Dendritic cell treated with granulocyte-macrophage colony-stimulating factor and Interleukin-4, amounts not matched to agents 40 ng/mL and 50 ng/mL, for 4 days (primary cell): ENCODE data around the gene POLR3H.

ENCODE experiments used
- H3K27ac Mint-ChIP-seq: one replicate; pipeline ENCODE4 v1.8.0; 2022; ENCODE audit warnings: mild to moderate bottlenecking, mixed read lengths
- H3K27me3 Mint-ChIP-seq: one replicate; pipeline ENCODE4 v1.8.0; 2022; ENCODE audit warnings: mild to moderate bottlenecking, mixed read lengths
- H3K36me3 Mint-ChIP-seq: one replicate; pipeline ENCODE4 v1.8.0; 2022; ENCODE audit warnings: low read depth, mixed read lengths
- H3K4me1 Mint-ChIP-seq: one replicate; pipeline ENCODE4 v1.8.0; 2022; ENCODE audit warnings: low read depth, mixed read lengths
- H3K4me3 Mint-ChIP-seq: one replicate; pipeline ENCODE4 v1.8.0; 2022; ENCODE audit warnings: mild to moderate bottlenecking, moderate library complexity, mixed read lengths
- H3K9me3 Mint-ChIP-seq: one replicate; pipeline ENCODE4 v1.8.0; 2022; ENCODE audit warnings: mixed read lengths
- intact Hi-C: fragments of 100-400 bp; cut with micrococcal nuclease; formaldehyde crosslinking; loops from one replicate; pipeline ENCODE4 v1.15.0; 2022

POLR3H gene

GRCh38 chr22:41507330-41508063 is 36.8 kb downstream of the POLR3H start:
- intact Hi-C loops: no loop called here
- Mint-ChIP-seq H3K27ac (peak overlapping the region; percentile 14), H3K4me1 (no peaks in the 10 kb centered on the region)

DNA sequence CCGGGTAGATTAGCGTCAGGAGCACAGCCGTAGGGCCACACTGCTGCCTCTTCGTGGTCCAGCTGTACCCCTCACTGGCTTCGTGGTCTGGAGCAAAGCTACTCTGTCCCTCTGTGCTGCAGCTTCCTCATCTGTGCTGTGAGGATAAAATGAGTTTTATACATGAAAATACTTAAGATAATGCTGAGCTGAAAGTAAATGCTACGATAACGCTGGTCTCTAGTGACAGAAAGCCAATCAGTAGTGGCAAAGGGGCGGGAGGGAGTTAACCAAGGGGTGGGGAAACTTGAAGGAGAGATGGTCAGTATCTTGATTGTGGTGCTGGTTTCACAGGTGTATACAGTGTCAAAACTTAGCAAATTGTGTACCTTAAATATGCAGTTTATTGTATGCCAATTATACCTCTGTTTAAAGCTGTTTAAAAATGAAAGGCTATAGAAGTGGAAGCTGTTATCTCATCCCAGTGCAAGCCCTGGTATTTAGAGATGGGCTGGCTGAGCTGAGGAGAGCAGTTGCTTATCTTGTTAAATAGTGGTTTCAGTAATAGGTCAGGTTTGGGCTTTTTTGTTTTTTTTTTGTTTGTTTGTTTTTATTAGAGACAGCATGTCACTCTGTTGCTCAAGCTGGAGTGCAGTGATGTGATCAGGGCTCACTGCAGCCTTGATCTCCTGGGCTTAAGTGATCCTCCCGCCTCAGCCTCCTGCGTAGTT is 38.6 kb downstream of the POLR3H start:
- Mint-ChIP-seq H3K9me3 (no peaks in the 10 kb centered on the region), H3K36me3 (peaks cover 99% of the 10 kb centered on the region), H3K4me3 (no peak overlapping the region), H3K27ac (no peak overlapping the region), H3K27me3 (no peaks in the 10 kb centered on the region), H3K4me1 (no peaks in the 10 kb centered on the region)
- intact Hi-C loops: no loop called here

More at GRCh38 chr22:41507330-41508063, 36.8 kb downstream of the POLR3H start:
- Mint-ChIP-seq H3K36me3 (peaks cover 99% of the 10 kb centered on the region), H3K27me3 (no peaks in the 10 kb centered on the region), H3K4me3 (no peak overlapping the region), H3K9me3 (no peaks in the 10 kb centered on the region)

DNA sequence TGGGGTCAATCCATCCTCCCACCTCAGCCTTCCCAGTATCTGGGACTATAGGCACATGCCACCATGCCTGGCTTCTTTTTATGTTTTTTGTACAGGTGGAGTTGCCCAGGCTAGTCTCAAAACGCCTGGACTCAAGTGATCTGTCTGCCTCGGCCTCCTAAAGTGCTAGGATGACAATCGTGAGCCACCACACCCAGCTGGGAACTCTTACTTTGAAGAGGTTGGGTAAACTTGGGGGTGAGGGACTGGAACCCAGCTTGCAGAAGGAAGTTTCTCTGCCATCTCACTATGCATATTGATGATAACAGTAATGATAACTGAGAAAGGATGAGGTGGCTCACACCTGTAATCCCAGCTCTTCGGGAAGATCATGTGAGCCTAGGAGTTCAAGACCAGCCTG is 39.5 kb downstream of the POLR3H start:
- Mint-ChIP-seq H3K27ac (no peak overlapping the region), H3K4me3 (no peak overlapping the region), H3K36me3 (peaks cover 99% of the 10 kb centered on the region), H3K4me1 (no peaks in the 10 kb centered on the region), H3K9me3 (no peaks in the 10 kb centered on the region), H3K27me3 (no peaks in the 10 kb centered on the region)
- intact Hi-C loops: no loop called here

- intact Hi-C loops: no loop called here
- peaks cover 99% of the 10 kb centered on the region for H3K36me3 Mint-ChIP-seq
- peaks cover 4% of the 10 kb centered on the region for H3K4me1 Mint-ChIP-seq
- no peaks in the 10 kb centered on the region for H3K27me3 Mint-ChIP-seq
- H3K27ac Mint-ChIP-seq: no peak overlapping the region
- H3K9me3 Mint-ChIP-seq: no peaks in the 10 kb centered on the region
- H3K4me3 Mint-ChIP-seq: no peak overlapping the region
Measured at GRCh38 chr22:41504397-41504796, 39.9 kb downstream of the POLR3H start.

- Mint-ChIP-seq H3K27me3 (no peaks in the 10 kb centered on the region), H3K4me3 (no peak overlapping the region), H3K36me3 (peaks cover 81% of the 10 kb centered on the region), H3K9me3 (no peaks in the 10 kb centered on the region), H3K4me1 (peaks cover 10% of the 10 kb centered on the region), H3K27ac (no peak overlapping the region)
- intact Hi-C loops: no loop called here
Measured at GRCh38 chr22:41501209-41501608, 43.1 kb downstream of the POLR3H start.

- Mint-ChIP-seq H3K27ac (no peak overlapping the region), H3K4me1 (peaks cover 10% of the 10 kb centered on the region), H3K36me3 (peaks cover 80% of the 10 kb centered on the region), H3K4me3 (no peak overlapping the region), H3K27me3 (no peaks in the 10 kb centered on the region), H3K9me3 (no peaks in the 10 kb centered on the region)
- intact Hi-C loops: no loop called here
Measured at GRCh38 chr22:41500303-41500702, 44.0 kb downstream of the POLR3H start.

- H3K27me3 Mint-ChIP-seq: no peaks in the 10 kb centered on the region
- peak overlapping the region; percentile 21 for H3K27ac Mint-ChIP-seq
- no peaks in the 10 kb centered on the region for H3K9me3 Mint-ChIP-seq
- peaks cover 10% of the 10 kb centered on the region for H3K4me1 Mint-ChIP-seq
- intact Hi-C loops: no loop called here
- peaks cover 78% of the 10 kb centered on the region for H3K36me3 Mint-ChIP-seq
- no peak overlapping the region for H3K4me3 Mint-ChIP-seq
Measured at GRCh38 chr22:41499624-41500280, 44.5 kb downstream of the POLR3H start.

DNA sequence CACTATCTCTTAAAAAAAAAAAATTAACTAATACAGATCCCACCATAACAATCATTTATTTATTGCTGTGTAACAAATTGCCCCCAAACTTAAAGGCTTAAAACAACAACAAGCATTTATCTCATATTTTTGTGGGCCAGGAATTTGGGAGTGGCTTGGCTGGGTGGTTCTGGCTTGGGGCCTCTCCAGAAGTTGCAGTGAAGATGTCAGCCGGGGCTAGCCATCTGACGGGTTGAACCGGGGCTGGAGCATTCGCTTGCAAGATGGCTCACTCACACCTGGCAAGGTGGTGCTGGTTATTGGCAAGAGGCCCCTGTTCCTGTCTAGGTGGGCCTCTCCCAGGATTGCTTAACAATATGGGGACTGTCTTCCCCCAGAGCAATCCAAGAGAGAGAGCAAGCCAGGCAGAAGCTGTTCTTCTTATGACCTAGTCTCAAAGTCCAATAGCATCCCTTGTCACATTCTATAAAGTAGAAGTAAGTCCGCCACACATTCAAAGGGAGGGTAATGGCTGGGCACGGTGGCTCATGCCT is 45.9 kb downstream of the POLR3H start:
- peaks cover 10% of the 10 kb centered on the region for H3K4me1 Mint-ChIP-seq
- H3K27ac Mint-ChIP-seq: no peak overlapping the region
- no peak overlapping the region for H3K4me3 Mint-ChIP-seq
- no peaks in the 10 kb centered on the region for H3K27me3 Mint-ChIP-seq
- H3K36me3 Mint-ChIP-seq: peaks cover 74% of the 10 kb centered on the region
- intact Hi-C loops: no loop called here
- no peaks in the 10 kb centered on the region for H3K9me3 Mint-ChIP-seq

GRCh38 chr22:41491374-41492100 is 52.7 kb downstream of the POLR3H start:
- intact Hi-C loops: no loop called here
- Mint-ChIP-seq H3K27me3 (no peaks in the 10 kb centered on the region), H3K27ac (no peak overlapping the region), H3K4me1 (peaks cover 9% of the 10 kb centered on the region), H3K9me3 (no peaks in the 10 kb centered on the region), H3K36me3 (peaks cover 69% of the 10 kb centered on the region), H3K4me3 (no peak overlapping the region)

DNA sequence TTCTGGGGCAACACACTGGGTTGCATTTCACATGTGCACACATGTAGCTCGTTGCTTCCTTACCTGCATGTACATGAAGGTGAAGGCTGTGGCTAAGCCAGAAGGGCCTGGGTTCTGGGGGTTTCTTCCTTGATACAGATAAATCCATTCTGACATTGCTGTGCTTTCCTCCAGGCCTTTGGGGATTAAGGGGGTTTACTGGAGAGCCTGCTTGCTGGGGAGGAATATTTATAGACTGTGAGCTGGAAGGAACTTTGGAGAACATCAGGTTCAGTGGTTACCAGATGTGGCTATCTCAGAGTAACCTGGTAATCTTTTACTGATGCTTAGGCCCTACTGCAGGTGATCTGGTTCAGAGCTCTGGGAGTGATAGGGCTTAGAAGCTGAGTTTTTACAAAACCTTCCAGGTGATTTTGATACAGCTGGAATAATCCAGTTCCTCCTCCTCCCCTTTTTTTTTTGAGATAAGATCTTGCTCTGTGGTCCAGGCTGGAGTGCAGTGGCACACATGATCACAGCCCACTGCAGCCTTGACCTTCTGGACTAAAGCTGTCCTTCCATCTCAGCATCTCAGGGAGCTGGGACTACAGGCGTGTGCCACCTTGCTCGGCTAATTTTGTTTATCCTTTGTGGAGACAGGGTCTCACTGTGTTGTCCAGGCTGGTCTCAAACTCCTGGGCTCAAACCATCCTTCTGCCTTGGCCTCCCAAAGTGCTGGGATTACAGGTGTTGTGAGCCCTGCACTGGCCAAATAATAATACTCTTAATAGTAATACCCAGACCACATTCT is 55.5 kb downstream of the POLR3H start:
- intact Hi-C loops: no loop called here
- H3K36me3 Mint-ChIP-seq: peaks cover 60% of the 10 kb centered on the region
- no peaks in the 10 kb centered on the region for H3K9me3 Mint-ChIP-seq
- no peak overlapping the region for H3K27ac Mint-ChIP-seq
- H3K4me3 Mint-ChIP-seq: no peak overlapping the region
- peaks cover 13% of the 10 kb centered on the region for H3K4me1 Mint-ChIP-seq
- H3K27me3 Mint-ChIP-seq: no peaks in the 10 kb centered on the region

GRCh38 chr22:41488076-41488475 is 56.2 kb downstream of the POLR3H start:
- no peak overlapping the region for H3K4me3 Mint-ChIP-seq
- H3K27me3 Mint-ChIP-seq: no peaks in the 10 kb centered on the region
- intact Hi-C loops: no loop called here
- no peaks in the 10 kb centered on the region for H3K9me3 Mint-ChIP-seq
- peaks cover 13% of the 10 kb centered on the region for H3K4me1 Mint-ChIP-seq
- H3K36me3 Mint-ChIP-seq: peaks cover 56% of the 10 kb centered on the region
- H3K27ac Mint-ChIP-seq: no peak overlapping the region

DNA sequence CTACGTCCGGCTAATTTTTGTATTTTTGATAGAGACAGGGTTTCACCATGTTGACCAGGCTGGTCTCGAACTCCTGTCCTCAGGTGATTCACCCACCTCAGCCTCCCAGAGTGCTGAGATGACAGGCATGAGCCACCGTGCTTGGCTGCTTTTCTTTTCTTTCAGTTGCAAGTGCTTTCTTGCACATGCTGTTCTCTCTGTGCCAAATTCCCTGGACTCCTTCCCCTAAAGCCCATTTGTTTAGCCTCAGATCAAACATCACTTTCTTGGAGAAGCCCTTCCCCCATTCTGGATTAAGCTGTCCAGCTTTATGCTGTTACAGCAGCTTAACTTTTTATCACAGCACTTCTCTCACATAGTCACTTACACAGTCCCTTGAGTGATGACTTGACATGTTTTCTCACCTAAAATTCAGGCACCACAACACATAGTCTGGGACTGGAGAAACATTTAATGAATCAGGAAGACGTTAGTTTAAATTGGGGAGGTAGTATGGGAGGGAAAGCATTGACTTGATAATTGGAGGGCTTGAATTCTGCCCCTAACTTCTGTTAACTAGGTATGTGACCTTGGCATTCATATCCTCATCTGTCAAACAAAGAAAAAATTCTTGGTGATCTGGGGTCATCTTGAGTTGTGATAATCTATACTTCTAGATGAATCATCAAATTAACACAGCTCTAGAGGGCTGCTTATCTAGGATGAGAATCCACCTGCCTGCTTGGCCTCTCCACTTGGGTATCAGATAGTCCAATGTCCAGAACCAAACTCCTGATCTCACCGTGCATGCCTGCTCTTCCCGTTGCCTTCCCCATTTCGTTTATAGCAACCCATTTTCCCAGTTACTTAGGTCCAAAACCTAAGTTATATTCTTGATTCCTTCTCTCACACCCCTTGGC is 57.0 kb downstream of the POLR3H start:
- Mint-ChIP-seq H3K27me3 (no peaks in the 10 kb centered on the region), H3K4me3 (no peak overlapping the region), H3K36me3 (peaks cover 48% of the 10 kb centered on the region), H3K27ac (no peak overlapping the region), H3K4me1 (peaks cover 21% of the 10 kb centered on the region), H3K9me3 (no peaks in the 10 kb centered on the region)
- intact Hi-C loops: no loop called here
